Measurements from ENCODE around the gene SFTPD. TPM values are rescaled to one million over a fixed set of nuclear protein-coding genes. Genes with fewer than 3 reads are reported as not detected.
"Not testable (repeated sequence)": the region's sequence is repeated elsewhere in the genome, so short reads cannot be mapped to it uniquely, and the experiment has no call there.

SFTPD gene
- total RNA-seq, 2 experiments from 2014 or later: not detected

DNA sequence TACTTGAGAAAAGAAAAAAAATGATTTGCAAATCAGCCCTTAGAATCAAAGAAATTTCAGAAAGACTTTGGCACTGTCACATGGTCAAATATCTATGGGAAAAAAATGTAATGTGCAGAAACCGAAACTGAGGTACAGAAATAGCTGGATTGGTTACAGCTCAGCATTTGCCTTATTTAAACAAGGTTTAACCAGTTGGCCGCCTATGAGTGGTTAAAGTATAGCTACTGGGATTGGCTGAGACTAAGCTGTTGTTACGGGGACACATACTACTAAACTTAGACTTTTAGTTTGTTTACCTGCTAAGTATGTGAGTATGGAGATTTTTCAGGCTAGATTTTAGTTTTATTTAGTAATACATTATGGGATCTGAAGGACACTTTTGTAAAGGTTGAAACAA, 38.6 kb downstream of the SFTPD start:
- H3K4me3 Mint-ChIP-seq: no peak overlapping the region
- H3K27me3 Mint-ChIP-seq (ENCODE audit: low read depth): peaks cover 6% of the 10 kb centered on the region
- no peak overlapping the region for H3K27ac Mint-ChIP-seq
- DNase-seq: no peak
- intact Hi-C loops (cut with micrococcal nuclease): no loop called here
- H3K36me3 Mint-ChIP-seq (ENCODE audit: low read depth): no peaks in the 10 kb centered on the region
- no peaks in the 10 kb centered on the region for H3K9me3 Mint-ChIP-seq
- CTCF ChIA-PET: no interaction called here
- H3K4me1 Mint-ChIP-seq (ENCODE audit: low read depth): peaks cover 4% of the 10 kb centered on the region

- Mint-ChIP-seq H3K27me3 (ENCODE audit: low read depth) (peaks cover 23% of the 10 kb centered on the region), H3K4me1 (ENCODE audit: low read depth) (peaks cover 17% of the 10 kb centered on the region), H3K4me3 (peak overlapping the region; percentile 87), H3K36me3 (ENCODE audit: low read depth) (no peaks in the 10 kb centered on the region), H3K9me3 (no peaks in the 10 kb centered on the region), H3K27ac (no peak overlapping the region)
- peak; percentile 36 for DNase-seq
- intact Hi-C loops (cut with micrococcal nuclease): no loop called here
- CTCF ChIA-PET: interaction anchor here (1.7 kb wide), 1 partner anchor 23 kb away, joined by 4 read pairs; no protein-coding TSS in a partner anchor
These were observed 43.3 kb downstream of the SFTPD start for GRCh38 chr10:79905322-79906314.

DNA sequence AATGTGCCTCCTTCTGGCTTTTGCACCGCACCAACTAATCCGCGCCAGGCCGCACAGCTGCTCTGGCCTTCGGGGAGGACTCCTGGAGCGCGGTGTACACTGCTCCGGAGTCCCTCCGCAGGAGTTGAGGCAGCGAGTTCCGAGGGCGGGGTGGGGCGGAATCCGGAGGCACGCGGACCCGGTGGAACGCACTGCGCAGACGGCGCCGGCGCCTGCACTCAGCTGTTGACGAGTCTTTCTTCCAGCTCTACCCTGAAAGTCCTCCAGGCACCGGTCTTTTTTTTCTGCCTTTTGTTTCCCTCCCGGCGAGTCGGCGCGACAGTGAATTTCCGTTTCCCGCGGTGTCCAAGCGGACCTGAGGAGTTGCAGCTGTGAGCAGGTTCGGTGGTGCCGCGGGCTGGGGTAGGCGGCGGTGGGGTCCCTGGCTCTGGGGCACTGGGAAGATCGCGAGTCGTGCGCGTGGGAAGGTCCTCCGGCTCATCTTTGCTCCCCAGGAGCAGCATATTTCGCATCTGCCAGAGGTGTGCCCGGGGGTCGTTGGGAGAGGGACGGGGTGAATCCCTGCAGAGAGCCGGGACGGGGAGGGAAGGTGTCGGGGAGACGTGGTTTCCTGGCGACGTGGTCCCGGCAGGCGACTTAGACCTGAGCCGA, 44.1 kb downstream of the SFTPD start:
- H3K27me3 Mint-ChIP-seq (ENCODE audit: low read depth): peaks cover 24% of the 10 kb centered on the region
- peak; percentile 71 for DNase-seq
- CTCF ChIA-PET: interaction anchor here (1.7 kb wide), 1 partner anchor 24 kb away, joined by 4 read pairs; no protein-coding TSS in a partner anchor
- peak overlapping the region; percentile 87 for H3K4me3 Mint-ChIP-seq
- H3K36me3 Mint-ChIP-seq (ENCODE audit: low read depth): no peaks in the 10 kb centered on the region
- peaks cover 17% of the 10 kb centered on the region for H3K4me1 Mint-ChIP-seq (ENCODE audit: low read depth)
- no peak overlapping the region for H3K27ac Mint-ChIP-seq
- no peaks in the 10 kb centered on the region for H3K9me3 Mint-ChIP-seq
- intact Hi-C loops (cut with micrococcal nuclease): no loop called here

DNA sequence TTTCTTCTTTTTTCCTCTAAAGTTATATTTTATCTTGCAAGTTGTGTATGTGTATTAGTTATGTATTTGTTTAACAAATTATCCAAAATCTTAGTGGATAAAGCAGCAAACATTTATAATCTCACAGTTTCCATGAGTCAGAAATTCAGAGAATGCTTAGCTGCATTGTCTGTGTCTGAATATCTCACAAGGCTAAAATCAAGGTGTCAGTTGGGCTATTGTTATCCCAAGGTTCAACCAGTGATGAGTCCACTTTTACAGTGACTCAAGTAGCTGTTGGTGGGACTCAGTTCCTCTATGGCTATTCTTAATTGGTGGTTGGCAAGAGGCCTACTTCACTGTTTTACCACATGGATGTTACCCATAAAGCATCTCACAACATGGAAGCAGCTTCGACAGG, 47.3 kb downstream of the SFTPD start:
- intact Hi-C loops (cut with micrococcal nuclease); DNase-seq; H3K9me3 Mint-ChIP-seq; H3K36me3 Mint-ChIP-seq (ENCODE audit: low read depth); CTCF ChIA-PET; H3K4me3 Mint-ChIP-seq; H3K27ac Mint-ChIP-seq: not testable (repeated sequence)
- peaks cover 17% of the 10 kb centered on the region for H3K4me1 Mint-ChIP-seq (ENCODE audit: low read depth)
- H3K27me3 Mint-ChIP-seq (ENCODE audit: low read depth): peaks cover 26% of the 10 kb centered on the region

GRCh38 chr10:79898597-79899325, 50.1 kb downstream of the SFTPD start:
- peaks cover 21% of the 10 kb centered on the region for H3K27me3 Mint-ChIP-seq (ENCODE audit: low read depth)

DNA sequence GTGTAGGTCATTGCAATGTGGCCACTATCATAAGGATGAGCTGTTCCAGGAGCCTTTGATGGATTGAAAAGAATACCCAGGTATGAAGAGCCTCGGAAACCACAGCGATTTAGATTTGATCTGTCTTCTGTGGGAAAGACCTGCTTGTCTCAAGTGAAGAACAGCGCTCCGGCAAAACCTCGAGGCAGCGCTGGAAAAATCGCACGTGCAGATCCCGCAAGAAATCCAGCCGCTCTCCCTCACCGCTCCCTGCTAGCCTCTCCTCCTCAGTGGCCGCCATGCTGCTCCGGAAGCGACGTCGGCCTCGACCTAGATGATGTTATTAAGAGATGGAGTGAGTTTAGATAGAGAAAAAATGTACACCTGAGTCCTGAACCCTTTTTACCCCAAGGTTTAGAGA, 56.0 kb downstream of the SFTPD start:
- H3K4me1 Mint-ChIP-seq (ENCODE audit: low read depth); intact Hi-C loops (cut with micrococcal nuclease); H3K9me3 Mint-ChIP-seq; H3K27ac Mint-ChIP-seq; DNase-seq; H3K36me3 Mint-ChIP-seq (ENCODE audit: low read depth); CTCF ChIA-PET; H3K4me3 Mint-ChIP-seq: not testable (repeated sequence)
- H3K27me3 Mint-ChIP-seq (ENCODE audit: low read depth): peaks cover 26% of the 10 kb centered on the region

More at GRCh38 chr10:79898597-79899325, 50.1 kb downstream of the SFTPD start:
- no peaks in the 10 kb centered on the region for H3K36me3 Mint-ChIP-seq (ENCODE audit: low read depth)
- peaks cover 1% of the 10 kb centered on the region for H3K4me1 Mint-ChIP-seq (ENCODE audit: low read depth)
- H3K4me3 Mint-ChIP-seq: no peak overlapping the region
- DNase-seq: no peak
- no peak overlapping the region for H3K27ac Mint-ChIP-seq
- intact Hi-C loops (cut with micrococcal nuclease): no loop called here
- CTCF ChIA-PET: no interaction called here
- H3K9me3 Mint-ChIP-seq: no peaks in the 10 kb centered on the region

DNA sequence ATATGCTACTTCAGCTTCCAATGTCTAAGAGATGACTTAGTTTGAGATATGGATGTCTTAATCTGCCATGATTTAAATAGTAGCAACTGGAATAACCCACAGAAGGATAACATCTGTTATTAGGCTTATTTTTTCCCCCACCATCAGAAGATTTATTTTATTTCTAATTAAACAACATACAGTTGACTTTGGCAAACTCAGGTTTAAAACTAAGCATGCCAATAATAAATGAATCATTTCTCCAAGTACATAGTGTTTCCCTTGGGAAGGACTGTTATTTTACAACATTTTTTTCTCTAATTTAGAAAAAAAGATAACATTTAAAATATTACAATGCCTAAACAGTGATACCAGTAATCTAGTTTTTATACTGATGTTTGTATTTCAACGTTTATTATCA, 58.4 kb downstream of the SFTPD start:
- no peaks in the 10 kb centered on the region for H3K9me3 Mint-ChIP-seq
- intact Hi-C loops (cut with micrococcal nuclease): no loop called here
- peaks cover 24% of the 10 kb centered on the region for H3K27me3 Mint-ChIP-seq (ENCODE audit: low read depth)
- DNase-seq: no peak
- H3K4me3 Mint-ChIP-seq: no peak overlapping the region
- H3K4me1 Mint-ChIP-seq (ENCODE audit: low read depth): no peaks in the 10 kb centered on the region
- H3K27ac Mint-ChIP-seq: no peak overlapping the region
- CTCF ChIA-PET: no interaction called here
- H3K36me3 Mint-ChIP-seq (ENCODE audit: low read depth): no peaks in the 10 kb centered on the region

DNA sequence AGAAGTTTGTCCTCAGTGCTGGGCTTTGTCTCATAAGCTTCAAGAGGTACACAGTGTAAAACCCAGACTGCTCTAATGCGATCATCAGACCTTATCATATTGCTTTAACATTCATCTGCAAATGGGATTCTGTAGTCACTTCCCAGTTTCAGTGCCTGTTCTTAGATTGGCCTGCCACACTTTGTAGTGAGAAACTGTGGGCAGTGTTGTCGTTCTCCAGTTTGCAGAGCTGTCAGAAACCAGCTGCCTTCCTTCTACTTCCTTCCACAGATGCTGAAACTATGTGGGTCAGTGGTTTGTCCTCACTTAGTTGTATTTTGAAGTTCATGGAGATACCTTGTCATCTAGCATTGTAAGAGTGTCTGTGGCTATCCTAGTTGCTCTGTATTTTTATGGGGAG, 59.9 kb downstream of the SFTPD start:
- intact Hi-C loops (cut with micrococcal nuclease); DNase-seq; H3K27ac Mint-ChIP-seq; H3K4me3 Mint-ChIP-seq; CTCF ChIA-PET; H3K36me3 Mint-ChIP-seq (ENCODE audit: low read depth); H3K9me3 Mint-ChIP-seq; H3K4me1 Mint-ChIP-seq (ENCODE audit: low read depth): not testable (repeated sequence)
- peaks cover 26% of the 10 kb centered on the region for H3K27me3 Mint-ChIP-seq (ENCODE audit: low read depth)

Other genes with a start within 250 kb of the SFTPD start
- gene NUTM2B, start 245.9 kb downstream of the SFTPD start, total RNA-seq: under 1 TPM; 0.19 to 0.49 TPM
- under 1 TPM in 1 of 2 experiments, not detected in 1; 0.07 TPM for gene NUTM2E, start 122.4 kb downstream of the SFTPD start, total RNA-seq
- gene TMEM254, start 129.6 kb upstream of the SFTPD start, total RNA-seq: 10 to 100 TPM; 16.2 to 16.7 TPM
- gene PLAC9, start 183.6 kb upstream of the SFTPD start, total RNA-seq: not detected